OCI-LY3 (cell line): ENCODE results near the gene MOB1B.

Experiments used
- EZH2phosphoT487 ChIP-seq: fragments of 200-600 bp; shearing (Covaris generic); IDR thresholded peaks from 2 replicates; pipeline ENCODE4 v1.6.1; 2018; ENCODE audit warnings: antibody characterized with exemption, mixed run types, low read depth
- TF ChIP-seq, protein P1 (sequence below): fragments of 200-600, 300-600 bp; sonication (generic); IDR thresholded peaks from 2 replicates; pipeline ENCODE4 v1.5.1; 2014; ENCODE audit warnings: antibody characterized with exemption, low read length, low read depth

DNA sequence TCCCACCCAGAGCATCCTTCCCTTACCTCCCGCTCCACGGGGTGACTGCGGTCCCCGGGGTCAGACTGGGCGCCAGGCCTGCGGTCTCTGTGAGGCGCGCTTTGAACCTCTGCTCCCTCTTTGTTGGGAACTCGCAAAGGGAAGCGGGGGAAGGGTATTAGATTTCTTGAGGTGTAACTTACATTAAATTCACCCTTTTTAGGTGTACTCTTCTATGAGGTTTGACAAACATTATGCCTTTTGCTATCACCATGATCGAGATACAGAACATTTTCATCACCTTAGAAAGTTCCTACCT is 91.8 kb downstream of the MOB1B start:
- TF ChIP-seq, protein P1, sequence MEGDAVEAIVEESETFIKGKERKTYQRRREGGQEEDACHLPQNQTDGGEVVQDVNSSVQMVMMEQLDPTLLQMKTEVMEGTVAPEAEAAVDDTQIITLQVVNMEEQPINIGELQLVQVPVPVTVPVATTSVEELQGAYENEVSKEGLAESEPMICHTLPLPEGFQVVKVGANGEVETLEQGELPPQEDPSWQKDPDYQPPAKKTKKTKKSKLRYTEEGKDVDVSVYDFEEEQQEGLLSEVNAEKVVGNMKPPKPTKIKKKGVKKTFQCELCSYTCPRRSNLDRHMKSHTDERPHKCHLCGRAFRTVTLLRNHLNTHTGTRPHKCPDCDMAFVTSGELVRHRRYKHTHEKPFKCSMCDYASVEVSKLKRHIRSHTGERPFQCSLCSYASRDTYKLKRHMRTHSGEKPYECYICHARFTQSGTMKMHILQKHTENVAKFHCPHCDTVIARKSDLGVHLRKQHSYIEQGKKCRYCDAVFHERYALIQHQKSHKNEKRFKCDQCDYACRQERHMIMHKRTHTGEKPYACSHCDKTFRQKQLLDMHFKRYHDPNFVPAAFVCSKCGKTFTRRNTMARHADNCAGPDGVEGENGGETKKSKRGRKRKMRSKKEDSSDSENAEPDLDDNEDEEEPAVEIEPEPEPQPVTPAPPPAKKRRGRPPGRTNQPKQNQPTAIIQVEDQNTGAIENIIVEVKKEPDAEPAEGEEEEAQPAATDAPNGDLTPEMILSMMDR: no peak
- no peak for TF ChIP-seq EZH2phosphoT487
